Endothelial cell of umbilical vein (primary cell): ENCODE results near the gene INPP5A.

Source experiments
- CTCF ChIP-seq, 2 donors: IDR thresholded peaks; 1 replicate in 1 of 2; 2 replicates in 1 of 2; pipeline ENCODE4 v1.5.1; 2011; ENCODE audit warnings: low read length in 2 of 2, mild to moderate bottlenecking in 2 of 2, moderate library complexity in 2 of 2, control low read depth in 1 of 2, inconsistent platforms in 1 of 2, low read depth in 1 of 2; ENCODE audit not compliant: insufficient read depth in 1 of 2; ENCODE audit errors: extremely low read depth in 1 of 2
- EZH2 ChIP-seq: IDR thresholded peaks from 2 replicates; pipeline ENCODE4 v1.6.1; 2012; ENCODE audit warnings: borderline replicate concordance, low read depth, mild to moderate bottlenecking, moderate library complexity, low read length, inconsistent platforms; ENCODE audit not compliant: severe bottlenecking
- POLR2A ChIP-seq: IDR thresholded peaks from 2 replicates; pipeline ENCODE4 v1.6.1; 2012; ENCODE audit warnings: low read depth, mild to moderate bottlenecking, control low read depth, low read length

GRCh38 chr10:132722394-132723329 is 185.1 kb downstream of the INPP5A start:
- TF ChIP-seq CTCF (IDR thresholded peaks at IDR 0.05; ENCODE audit: extremely low read depth in 1 of 2, insufficient read depth in 1 of 2, low read depth in 1 of 2, low read length in 2 of 2) (no peak), POLR2A (no peak), EZH2 (no peak)
